ENCODE measurements around the gene CCL25.

CCL25 gene

DNA sequence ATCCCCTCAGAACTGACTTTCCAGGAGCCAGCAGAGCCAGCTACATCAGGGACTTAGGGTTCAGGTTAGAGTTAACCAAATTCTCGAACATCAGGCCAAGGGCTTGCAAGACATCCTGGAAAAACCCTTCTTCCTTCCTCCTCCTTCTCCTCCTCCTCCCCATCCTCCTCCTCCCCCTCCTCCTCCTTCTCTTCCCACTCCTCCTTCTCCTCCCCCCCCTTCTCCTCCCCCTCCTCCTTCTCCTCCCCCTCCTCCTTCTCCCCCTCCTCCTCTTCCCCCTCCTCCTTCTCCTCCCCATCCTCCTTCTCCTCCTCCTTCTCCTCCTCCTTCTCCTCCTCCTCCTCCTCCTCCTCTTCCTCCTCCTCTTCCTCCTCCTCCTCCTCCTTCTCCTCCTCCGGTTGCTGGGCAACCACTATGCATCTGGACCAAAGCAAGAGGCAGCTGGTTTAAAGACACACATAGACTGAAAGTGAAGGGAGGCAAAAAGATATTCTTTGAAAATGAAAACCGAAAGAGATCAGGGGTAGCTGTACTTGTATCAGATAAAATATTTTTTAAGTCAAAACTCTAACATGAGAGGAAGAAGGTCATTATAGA lies 5.9 kb upstream of the CCL25 start:
- no peak for FAIRE-seq

DNA sequence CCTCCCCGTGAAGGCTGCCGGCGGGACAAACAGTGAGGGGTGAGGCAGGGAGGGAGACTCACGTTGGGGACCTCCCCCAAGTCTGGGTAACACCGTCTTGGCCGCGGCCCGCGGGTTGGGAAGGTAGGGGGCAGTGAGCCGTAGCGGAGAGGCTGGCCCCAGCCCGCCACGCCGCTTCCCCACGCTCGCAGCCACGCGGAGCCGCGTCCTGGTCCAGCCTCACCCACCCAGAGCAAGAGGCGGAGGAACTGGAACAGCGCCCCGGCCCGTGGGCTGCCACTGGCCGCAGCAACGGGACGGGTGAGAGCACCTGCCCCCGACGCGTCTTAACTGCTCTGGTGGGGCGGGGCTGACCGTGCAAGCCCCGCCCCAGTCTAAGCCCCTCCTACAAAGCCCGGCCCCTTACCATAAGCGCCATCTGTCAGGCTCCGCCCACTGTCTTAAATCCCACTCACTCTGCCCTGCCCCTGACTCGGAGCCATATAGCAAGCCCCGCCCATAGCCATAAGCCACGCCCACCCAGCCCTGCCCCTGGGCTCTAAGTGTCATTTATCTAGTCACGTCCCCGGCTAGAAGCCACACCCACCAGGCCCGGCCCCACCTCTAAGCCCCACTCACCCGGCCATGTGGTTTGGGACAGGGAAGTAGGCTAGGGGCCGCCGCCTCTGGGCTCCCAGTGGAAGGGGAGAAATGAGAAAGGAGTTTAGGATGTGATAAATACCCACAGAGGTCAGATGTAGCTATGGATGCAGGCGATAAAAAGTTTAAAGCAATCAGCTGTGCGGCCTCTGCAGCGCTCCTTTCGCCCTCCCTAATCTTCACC lies 2.1 kb upstream of the CCL25 start:
- no peak for FAIRE-seq

DNA sequence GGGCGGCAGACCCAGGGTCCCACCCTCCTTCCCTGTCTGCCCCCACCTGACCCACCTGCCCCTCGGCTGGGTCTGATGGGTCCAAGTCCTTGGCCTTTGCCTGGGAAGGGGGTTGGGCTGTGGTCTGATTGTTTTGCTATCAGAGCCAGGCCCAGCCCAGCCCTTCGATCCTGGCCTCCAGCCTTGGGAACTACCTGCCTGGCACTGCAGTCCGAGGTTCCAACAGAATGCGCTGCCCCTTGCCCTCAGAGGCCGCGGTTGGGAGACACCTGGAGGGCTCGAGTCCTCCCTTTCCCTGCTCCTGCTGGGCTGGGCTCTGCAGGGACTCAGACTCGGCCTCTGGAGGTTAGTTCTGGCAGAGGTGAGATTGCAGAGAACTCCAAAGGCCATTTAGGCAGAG lies 1.6 kb downstream of the CCL25 start:
- FAIRE-seq = no peak

DNA sequence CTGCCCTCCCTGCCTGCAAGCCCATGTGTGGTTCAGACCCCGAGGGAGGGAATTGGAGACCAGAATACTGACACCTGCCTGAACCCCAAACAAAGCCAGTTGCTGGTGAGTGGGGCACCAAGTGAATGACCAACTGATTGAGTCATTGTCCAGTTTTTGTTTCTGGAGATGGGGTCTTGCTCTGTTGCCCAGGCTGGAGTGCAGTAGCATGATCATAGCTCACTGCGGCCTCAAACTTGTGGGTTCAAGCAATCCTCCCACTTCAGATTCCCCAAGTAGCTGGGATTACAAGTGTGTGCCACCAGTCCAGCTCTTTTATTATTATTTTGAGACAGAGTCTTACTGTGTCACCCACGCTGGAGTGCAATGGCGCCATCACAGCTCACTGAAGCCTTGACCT lies 4.0 kb downstream of the CCL25 start:
- FAIRE-seq = no peak

DNA sequence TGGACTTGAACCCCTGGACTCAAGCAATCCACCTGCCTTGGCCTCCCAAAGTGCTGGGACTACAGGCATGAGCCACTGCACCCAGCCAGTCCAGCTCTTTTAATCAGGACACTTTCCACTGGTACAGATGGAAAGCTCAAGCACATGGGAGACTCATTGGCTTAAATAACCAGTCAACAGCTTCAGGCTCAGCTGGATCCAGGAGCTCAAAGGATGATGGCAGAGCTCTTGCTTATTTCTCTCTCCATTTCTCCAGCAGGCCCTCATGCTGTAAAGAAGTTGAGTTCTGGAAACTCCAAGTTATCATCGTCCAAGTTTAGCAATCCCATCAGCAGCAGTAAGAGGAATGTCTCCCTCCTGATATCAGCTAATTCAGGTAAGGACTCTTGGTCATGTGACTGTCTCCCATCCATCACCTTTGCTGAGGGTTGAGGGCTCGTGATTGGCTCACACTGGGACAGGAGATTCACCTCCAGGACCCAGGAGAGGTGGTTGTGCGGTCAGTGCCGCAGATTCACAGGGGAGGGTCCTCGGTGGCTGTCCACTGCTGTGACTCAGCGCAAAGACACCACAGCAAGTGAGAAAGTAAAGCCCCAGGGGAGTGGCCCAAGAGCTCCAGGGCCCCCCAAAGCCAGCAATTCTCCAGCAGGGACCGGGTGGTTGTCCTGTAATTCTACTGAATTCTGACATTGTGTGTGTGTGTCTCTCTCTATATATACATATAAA lies 5.1 kb downstream of the CCL25 start:
- no peak for FAIRE-seq

DNA sequence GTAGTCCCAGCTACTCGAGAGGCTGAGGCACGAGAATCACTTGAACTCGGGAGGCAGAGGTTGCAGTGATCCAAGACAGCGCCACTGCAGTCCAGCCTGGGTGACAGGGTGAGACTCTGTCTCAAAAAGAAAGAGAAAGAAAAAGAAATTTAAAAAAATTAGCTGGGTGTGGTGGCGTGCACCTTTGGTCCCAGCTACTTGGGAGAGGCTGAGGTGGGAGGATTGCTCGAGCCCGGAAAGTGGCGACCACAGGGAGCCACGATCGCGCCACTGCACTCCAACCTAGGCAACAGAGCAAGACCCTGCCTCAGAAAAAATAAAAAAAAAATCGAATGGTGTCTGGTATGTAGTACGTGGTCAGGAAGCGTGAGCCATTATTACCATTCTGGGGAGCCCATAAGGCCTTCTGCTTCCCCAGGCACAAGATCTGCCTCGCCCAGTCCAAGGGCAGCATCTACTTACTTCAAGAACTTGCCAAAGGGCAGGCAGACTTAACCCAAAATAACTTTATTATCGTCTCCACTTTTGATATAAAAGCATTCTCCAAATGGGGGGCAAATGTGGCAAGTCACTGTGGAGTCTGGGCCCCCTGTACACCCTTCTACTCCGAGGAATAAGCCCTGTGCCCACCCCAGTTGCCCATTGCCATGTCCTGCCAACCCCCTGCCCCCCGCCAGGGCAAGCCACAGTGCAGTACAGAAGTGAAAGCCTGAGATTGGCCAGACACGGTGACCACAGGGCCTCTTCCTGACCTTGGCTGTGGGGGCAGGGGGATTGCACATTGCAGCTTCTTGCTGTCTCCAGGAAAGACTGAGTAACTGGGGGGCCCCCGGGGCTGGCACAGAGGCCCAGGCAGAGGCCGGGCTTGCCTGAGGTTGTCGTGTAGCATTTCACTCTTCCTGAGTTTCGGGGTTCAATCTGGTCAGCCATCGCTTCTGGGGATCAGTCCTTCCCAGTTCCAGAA lies 12.6 kb downstream of the CCL25 start:
- FAIRE-seq = no peak

DNA sequence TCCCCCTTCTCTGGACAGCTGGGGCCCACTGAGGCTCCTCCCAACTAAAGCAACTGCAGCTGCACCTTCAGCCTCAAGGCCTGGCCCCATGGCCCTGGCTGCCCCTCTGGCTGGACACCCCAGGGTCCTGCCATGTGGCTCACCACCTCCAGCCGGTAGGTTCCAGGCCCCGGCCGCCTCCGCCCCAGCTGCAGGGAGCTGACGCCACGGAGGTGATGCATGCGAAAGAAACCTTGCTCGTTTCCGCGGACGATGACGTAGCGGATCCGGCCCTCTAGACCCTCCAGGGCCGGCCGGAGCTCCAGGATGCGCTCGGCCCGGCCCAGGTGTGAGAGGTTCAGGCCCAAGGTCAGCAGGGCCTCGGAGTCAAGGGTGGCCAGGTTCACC lies 13.3 kb downstream of the CCL25 start:
- no peak for FAIRE-seq

DNA sequence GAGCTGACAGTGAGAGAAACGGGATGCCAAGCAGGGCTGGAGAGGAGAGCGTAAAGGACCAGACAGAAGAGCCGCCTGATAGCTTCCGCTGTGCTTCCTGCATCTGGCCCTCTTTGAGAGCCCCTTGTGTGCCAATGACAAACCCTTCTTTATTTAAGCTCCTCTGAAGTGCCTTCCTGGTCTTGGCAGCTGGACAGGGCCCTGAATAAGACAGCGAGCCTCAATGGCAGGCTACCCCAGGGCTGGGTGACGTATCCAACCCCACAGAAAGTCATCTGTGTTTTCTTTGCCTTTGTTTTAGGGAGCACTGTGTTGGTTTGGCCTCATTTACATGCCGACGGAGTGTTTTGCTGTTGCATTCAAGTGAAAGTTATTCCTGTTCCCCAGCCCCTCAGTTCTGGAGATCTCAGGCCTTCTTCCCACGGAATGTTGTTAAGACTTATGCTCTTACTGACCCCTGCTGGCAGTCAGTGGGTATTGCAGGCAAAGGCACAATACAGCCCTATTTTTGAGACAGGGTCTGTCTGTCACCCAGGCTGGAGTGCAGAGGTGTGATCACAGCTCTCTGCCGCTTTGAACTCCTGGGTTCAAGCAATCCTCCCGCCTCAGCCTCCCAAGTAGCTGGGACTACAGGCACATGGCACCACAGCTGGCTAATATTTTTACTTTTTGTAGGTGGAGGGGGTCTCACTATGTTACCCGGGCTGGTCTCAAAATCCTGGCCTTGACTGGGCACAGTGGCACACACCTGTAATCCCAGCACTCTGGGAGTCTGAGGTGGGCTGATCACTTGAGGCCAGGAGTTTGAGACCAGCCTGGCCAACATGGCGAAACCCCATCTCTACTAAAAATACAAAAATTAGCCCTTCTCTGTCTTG lies 16.8 kb downstream of the CCL25 start:
- no peak for FAIRE-seq

DNA sequence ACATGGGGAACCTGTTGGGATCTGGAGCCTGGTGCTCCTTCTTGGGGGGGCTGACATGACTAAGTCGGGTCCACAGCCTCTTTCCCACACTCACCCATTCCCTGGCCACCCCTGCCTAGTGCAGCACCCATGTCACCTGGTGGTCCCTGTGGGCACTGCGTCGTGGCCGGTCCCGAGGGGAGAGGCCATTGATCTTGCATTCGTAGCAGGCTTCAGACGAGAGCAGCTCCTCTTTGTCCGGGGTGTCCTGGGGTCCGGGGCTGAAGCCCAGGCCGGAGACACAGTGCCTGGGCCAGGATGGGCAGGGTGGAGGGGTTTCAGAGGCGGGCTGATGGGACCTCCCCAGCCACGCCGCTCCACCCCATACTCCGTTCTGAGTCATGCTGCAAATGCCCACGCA lies 19.4 kb downstream of the CCL25 start:
- FAIRE-seq = no peak

DNA sequence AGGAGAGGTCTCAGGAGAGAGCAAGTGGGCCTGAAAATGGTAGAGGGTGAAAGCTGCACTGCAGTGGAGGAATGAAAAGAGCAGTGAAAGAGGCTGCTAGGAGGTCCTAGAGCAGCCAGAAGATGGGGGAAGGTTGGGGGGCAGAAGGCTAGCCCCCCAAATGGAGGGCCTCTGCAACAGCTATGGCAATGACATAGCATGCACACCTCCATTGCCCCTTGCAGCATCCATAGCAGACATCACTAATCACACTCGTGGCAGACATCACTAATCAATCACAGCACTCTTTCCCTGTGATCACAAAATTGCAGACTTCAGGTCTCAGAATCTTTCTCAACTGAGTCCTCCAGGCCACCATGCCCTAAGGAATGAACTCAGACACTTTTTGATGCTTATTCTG lies 21.9 kb downstream of the CCL25 start:
- FAIRE-seq = no peak

DNA sequence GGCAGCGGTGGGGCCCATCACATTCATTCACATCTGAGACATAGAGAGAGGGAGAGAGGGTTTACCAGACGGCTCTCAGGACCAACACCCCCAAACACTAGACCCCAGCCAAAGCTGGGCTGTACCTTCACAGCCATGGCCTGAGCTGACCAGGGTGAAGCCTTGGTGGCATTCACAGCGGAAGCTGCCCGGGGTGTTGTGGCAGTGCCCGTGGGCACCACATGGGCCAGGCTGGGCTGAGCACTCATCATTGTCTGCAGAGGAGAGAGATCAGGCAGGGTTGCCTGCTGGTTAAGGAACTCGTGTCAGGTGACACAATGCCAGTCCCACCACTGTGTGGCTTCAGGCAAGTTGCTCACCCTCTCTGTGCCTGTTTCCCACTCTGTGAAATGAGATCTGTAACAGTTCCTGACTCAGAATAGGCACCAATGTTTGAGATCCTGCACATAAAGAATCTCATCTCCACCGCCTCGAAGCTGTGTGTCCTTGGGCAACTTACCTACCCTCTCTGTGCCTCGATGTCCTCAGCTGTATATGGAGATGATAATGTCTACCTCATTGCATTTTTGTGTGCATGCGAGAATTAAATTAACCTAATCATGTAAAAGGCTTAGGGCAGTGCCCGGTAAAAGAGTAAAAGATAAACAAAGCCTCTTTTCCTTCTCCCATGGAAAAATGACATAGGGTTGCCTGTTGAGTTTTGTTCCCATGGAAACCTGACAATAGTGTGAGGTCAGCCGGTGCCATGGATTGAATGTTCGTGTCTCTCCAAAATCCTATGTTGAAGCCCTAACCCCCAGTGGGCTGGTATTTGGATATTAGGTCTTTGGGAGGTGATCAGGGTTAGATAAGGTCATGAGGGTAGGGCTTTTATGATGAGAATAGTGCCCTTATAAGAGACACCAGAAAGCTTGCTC lies 22.9 kb downstream of the CCL25 start:
- no peak for FAIRE-seq

DNA sequence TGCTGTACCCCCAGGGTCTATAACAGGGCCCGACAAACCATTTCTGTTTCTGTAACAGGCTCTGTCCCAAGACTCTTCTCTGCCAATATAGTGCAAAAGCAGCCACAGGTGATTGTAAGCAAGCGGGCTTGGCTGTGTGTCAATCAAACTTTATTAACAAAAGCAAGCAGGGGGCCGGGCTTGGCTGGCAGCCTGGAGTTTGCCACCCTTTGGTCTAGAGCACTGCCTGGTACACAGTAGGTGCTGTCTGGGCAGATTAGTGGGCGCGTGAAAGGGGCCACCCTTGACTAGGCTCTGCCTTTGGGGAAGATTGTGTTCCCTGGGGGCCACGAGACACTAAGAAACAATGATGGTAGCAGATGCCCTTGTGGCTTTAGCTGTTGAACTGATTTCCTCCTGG lies 27.4 kb downstream of the CCL25 start:
- no peak for FAIRE-seq

DNA sequence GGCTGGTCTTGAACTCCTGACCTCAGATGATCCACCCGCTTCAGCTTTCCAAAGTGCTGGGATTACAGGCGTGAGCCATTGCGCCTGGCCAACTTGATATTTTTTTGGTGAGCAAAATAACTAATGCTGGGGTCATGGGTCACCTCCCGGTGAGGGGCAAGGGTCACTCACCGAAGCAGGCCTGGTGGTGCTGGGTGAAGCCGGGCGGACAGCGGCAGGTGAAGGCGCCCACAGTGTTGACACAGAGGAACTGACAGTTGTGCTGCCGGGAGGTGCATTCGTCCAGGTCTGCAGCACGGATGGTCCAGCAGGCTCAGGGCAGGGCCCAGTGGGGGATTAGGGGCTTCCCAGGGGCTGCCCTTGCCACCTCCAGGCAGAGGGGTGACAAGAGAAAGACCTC lies 28.3 kb downstream of the CCL25 start:
- no peak for FAIRE-seq

DNA sequence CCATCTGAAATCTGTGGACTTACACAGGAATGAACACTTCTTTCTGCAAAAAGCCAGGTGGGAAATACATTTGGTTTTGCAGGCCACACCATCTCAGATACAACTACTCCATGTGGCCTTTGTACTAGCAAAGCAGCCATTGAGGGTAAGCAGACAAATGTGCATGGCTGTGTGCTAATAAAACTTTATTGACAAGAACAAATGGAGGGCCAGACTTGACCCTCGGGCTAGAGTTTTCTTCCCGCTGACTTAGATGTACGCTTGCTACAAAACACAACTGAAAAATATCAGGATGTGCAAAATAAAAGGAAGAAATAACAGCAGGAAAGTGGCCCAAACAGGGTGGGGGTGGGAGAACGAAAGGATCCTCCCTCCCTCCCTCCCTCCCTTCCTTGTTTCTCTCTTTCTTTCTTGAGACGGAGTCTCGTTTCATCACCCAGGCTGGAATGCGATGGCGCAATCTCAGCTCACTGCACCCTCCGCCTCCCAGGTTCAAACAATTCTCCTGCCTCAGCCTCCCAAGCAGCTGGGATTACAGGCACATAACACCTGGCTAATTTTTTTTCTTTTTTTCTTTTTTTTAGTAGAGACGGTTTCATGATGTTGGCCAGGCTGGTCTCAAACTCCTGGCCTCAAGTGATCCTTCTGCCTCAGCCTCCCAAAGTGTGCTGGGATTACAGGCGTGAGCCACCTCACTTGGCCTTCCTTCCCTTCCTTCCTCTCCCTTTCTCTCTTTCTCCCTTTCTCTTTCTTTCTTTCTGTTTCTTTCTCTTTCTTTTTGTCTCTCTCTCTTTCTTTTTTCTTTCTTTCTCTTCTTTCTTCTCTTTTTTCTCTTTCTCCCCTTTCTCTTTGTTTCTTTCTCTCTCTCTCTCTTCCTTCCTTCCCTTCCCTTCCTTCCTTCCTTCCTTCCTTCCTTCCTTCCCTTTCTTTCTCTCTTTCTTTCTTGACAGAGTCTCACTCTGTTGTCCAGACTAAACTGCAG lies 29.3 kb downstream of the CCL25 start:
- FAIRE-seq = no peak

DNA sequence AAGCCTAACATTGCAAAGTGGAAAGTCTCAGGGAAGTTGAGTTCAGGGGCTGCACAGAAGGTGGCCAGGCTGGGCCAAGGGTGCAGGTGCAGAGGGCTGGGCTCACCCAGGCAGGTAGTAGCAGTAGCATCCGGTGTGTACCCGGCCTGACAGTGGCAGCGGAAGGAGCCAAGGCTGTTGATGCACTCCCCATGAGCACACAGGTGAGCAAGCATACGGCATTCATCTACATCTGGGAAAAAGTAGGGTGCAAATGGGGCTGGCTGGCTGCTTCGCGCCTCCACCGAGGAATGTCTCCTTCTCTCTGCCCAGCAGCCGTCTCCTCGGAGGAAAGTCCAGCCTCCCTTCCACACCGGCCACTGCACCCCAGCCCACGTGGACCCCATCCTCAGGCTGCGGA lies 30.6 kb downstream of the CCL25 start:
- FAIRE-seq = no peak

DNA sequence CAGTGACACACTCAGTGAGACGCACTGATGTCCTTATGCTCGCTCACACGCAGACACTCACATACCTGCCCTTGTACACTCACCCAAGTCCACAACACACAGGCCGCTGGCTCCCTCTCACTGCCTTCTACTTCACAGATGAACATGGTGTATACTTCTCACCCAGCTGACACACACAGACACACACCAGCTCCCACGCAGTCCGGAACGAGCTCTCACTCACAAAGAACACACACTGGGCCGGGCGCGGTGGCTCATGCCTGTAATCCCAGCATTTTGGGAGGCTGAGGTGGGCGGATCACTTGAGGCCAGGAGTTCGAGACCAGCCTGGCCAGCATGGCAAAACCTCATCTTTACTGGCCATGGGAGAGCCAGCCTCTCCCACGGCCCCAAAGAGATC lies 31.6 kb downstream of the CCL25 start:
- FAIRE-seq = no peak

DNA sequence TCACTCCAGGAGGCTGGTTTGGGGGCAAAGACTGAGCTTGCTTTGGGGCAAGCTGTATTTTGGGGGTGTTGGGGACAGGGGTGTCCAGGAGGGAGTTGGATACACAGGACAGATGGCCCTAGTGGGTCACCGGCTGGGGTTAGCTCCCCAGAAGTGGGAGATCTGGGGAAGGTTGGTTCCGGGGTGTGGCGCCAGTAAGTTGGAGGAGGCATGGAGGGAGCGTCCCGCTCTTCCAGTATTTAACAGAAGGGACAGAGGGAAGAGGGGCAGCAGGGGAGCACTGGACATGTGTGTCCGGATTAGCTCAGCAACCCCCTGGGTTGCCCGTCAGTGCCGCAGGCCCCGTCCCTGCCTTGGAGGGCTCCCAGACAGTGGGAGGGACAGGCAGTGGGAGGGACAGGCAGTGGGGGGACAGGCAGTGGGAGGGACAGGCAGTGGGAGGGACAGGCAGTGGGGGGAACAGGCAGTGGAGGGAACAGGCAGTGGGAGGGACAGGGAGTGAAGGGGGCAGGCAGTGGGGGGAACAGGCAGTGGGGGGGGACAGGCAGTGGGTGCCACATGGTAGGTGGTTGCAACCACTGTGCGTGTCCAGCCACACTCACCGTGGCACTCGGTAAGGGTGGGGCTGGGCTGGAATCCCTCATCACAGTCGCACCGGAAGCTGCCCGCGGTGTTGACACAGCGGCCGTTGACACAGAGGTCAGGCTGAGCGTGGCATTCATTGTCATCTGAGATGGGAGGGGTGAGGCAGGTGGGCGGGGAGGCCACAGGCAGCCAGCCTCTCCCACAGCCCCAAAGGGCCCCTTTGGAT lies 33.2 kb downstream of the CCL25 start:
- no peak for FAIRE-seq

DNA sequence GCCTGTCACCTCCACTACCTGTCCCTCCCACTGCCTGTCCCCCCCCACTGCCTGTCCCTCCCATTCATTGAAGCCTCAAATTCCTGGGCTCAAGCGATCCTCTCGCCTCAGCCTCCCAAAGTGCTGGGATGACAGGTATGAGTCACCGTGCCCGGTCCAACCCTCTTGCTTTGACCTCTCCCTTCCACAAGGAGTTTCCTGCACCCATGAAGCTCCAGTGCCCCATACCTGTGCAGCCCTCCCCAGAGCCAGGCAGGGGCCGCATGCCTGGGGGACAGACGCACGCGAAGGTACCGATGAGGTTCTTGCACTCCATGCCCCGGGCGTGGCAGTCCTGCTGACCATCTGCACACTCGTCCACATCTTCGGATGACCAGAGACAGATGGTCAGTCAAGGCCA lies 34.3 kb downstream of the CCL25 start:
- no peak for FAIRE-seq

DNA sequence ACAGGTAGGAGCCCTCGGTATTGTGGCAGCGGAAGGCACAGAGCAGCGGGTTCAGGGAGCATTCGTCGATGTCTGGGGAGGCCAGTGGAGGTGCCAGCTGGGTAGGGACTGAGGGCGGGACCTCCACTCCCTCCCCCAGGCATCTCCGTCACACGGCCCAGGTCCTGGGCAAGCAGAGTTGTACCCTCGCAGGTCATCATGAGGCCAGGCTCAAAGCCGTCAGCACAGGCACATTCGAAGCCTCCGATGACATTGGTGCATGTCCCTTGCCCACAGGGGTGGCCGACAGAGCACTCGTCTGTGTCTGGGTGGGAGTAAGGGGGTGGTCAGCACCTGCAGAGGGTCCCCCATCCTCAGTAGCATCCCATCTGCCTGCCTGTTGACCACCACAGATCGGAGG lies 35.3 kb downstream of the CCL25 start:
- FAIRE-seq = no peak

Data from islet of Langerhans (tissue), 1 donor.